H1 (cell line): ENCODE measurements around the gene ERO1B. TPM values are rescaled to one million over a fixed set of nuclear protein-coding genes. Genes with fewer than 3 reads are reported as not detected.

ENCODE experiments used
- CTCF ChIA-PET: fragments of 300-600 bp; sonication (Branson Sonifier 250); formaldehyde crosslinking; loops from one replicate; lab custom pipeline; 2021; ENCODE audit not compliant: partially characterized antibody; lab: Charles Lee
- POLR2A ChIA-PET: fragments of 300-600 bp; sonication (Branson Sonifier 250); formaldehyde crosslinking; loops from one replicate; lab custom pipeline; 2021; ENCODE audit warnings: inconsistent platforms; ENCODE audit not compliant: partially characterized antibody; lab: Charles Lee
- DNase-seq, 2 experiments: peaks; one replicate each; pipeline versions ENCODE4 v3.0.0 to v3.0.0-alpha.2; 2010 to 2022; ENCODE audit warnings: low spot score in 2 of 2, low read depth in 1 of 2, mixed read lengths in 1 of 2
- FAIRE-seq: peaks from 2 replicates; lab custom pipeline; 2011; peaks lifted over from hg19 to GRCh38; lab: Jason Lieb, UNC
- H2AFZ ChIP-seq: 2 replicates; pipeline ENCODE4 v1.8.1; 2012; ENCODE audit warnings: low read length, inconsistent platforms
- H2AK5ac ChIP-seq: 2 replicates; pipeline ENCODE4 v1.6.1; 2013; ENCODE audit warnings: low read depth, low read length
- H2BK120ac ChIP-seq: replicated peaks from 2 replicates; pipeline ENCODE3; 2013; ENCODE audit warnings: low read depth, low read length, inconsistent platforms
- H2BK12ac ChIP-seq: 2 replicates; pipeline ENCODE4 v1.6.1; 2013; ENCODE audit warnings: low read depth, low read length
- H2BK15ac ChIP-seq: 2 replicates; pipeline ENCODE4 v1.6.1; 2013; ENCODE audit warnings: low read length
- H2BK20ac ChIP-seq: 2 replicates; pipeline ENCODE4 v1.6.1; 2013; ENCODE audit warnings: low read length
- H2BK5ac ChIP-seq: 2 replicates; pipeline ENCODE4 v1.6.1; 2013; ENCODE audit warnings: low read depth, low read length
- H3K14ac ChIP-seq: 2 replicates; pipeline ENCODE4 v1.6.1; 2013; ENCODE audit warnings: inconsistent platforms; ENCODE audit not compliant: insufficient read length
- H3K18ac ChIP-seq: 2 replicates; pipeline ENCODE4 v1.6.1; 2013; ENCODE audit warnings: low read length; ENCODE audit errors: extremely low read depth
- H3K23ac ChIP-seq: 2 replicates; pipeline ENCODE4 v1.6.1; 2013; ENCODE audit warnings: inconsistent platforms; ENCODE audit not compliant: insufficient read length
- H3K23me2 ChIP-seq: 2 replicates; pipeline ENCODE4 v1.6.1; 2013; ENCODE audit warnings: low read depth, low read length
- H3K27ac ChIP-seq: 2 replicates; pipeline ENCODE4 v1.6.1; 2011; ENCODE audit warnings: low read depth, low read length, inconsistent platforms
- H3K27me3 ChIP-seq, 4 experiments: replicated peaks in 1 of 4; 1 replicate in 1 of 4; 2 replicates in 3 of 4; pipeline versions ENCODE4 v1.6.1 to v1.8.1; 2011 to 2013; ENCODE audit warnings: low read length in 3 of 4, mild to moderate bottlenecking in 3 of 4, inconsistent platforms in 2 of 4, mixed read lengths in 2 of 4, moderate library complexity in 1 of 4; ENCODE audit not compliant: control insufficient read depth in 3 of 4, insufficient read depth in 3 of 4; ENCODE audit errors: extremely low read depth in 1 of 4
- H3K36me3 ChIP-seq, 4 experiments: 2 replicates each; pipeline versions ENCODE4 v1.6.1 to v1.8.1; 2011 to 2013; ENCODE audit warnings: mild to moderate bottlenecking in 4 of 4, low read length in 3 of 4, moderate library complexity in 2 of 4, control low read depth in 1 of 4, inconsistent platforms in 1 of 4; ENCODE audit not compliant: insufficient read depth in 4 of 4, control insufficient read depth in 2 of 4
- H3K4ac ChIP-seq: replicated peaks from 2 replicates; pipeline ENCODE3; 2013; ENCODE audit warnings: low read length, low read depth, mixed read lengths, inconsistent platforms; ENCODE audit not compliant: insufficient read length
- H3K4me1 ChIP-seq, 4 experiments: replicated peaks in 1 of 4; 1 replicate in 1 of 4; 2 replicates in 3 of 4; pipeline versions ENCODE4 v1.6.1 to v1.8.1; 2011 to 2013; ENCODE audit warnings: low read length in 3 of 4, inconsistent platforms in 2 of 4, mixed read lengths in 1 of 4; ENCODE audit not compliant: insufficient read depth in 4 of 4, control insufficient read depth in 3 of 4
- H3K4me2 ChIP-seq, 2 experiments: 2 replicates each; pipeline versions ENCODE4 v1.6.1 to v1.8.1; 2011 to 2013; ENCODE audit warnings: low read depth in 2 of 2, low read length in 2 of 2, control low read depth in 1 of 2, inconsistent platforms in 1 of 2, mild to moderate bottlenecking in 1 of 2; ENCODE audit not compliant: insufficient read depth in 1 of 2
- H3K4me3 ChIP-seq, 4 experiments: fragments of 200-600, 300-600 bp in 1 of 4; sonication (generic), shearing (Covaris generic), sonication (Bioruptor Twin) in 1 of 4; 2 replicates each; pipeline versions ENCODE4 v1.5.1 to v1.8.1; 2011 to 2016; ENCODE audit warnings: low read length in 4 of 4, low read depth in 3 of 4, control low read depth in 2 of 4, inconsistent platforms in 2 of 4, mild to moderate bottlenecking in 2 of 4, mixed read lengths in 1 of 4, moderate library complexity in 1 of 4; ENCODE audit not compliant: insufficient read depth in 2 of 4; ENCODE audit errors: extremely low read depth in 1 of 4
- H3K56ac ChIP-seq: replicated peaks from 2 replicates; pipeline ENCODE3; 2013; ENCODE audit warnings: low read depth, mild to moderate bottlenecking, mixed read lengths, low read length, inconsistent platforms; ENCODE audit not compliant: insufficient read length
- H3K79me1 ChIP-seq: 2 replicates; pipeline ENCODE4 v1.6.1; 2013; ENCODE audit warnings: low read depth, low read length, control low read depth
- H3K79me2 ChIP-seq, 2 experiments: 2 replicates each; pipeline versions ENCODE4 v1.6.1 to v1.8.1; 2012 to 2013; ENCODE audit warnings: low read length in 2 of 2, mild to moderate bottlenecking in 2 of 2, inconsistent platforms in 1 of 2; ENCODE audit not compliant: insufficient read depth in 2 of 2, control insufficient read depth in 1 of 2
- H3K9ac ChIP-seq, 4 experiments: replicated peaks in 1 of 4; 1 replicate in 1 of 4; 2 replicates in 3 of 4; pipeline versions ENCODE4 v1.6.1 to v1.8.1; 2011 to 2013; ENCODE audit warnings: low read depth in 3 of 4, low read length in 3 of 4, control low read depth in 2 of 4, mild to moderate bottlenecking in 2 of 4, moderate library complexity in 2 of 4, inconsistent platforms in 1 of 4; ENCODE audit errors: extremely low read depth in 1 of 4
- H3K9me3 ChIP-seq, 2 experiments: 2 replicates each; pipeline versions ENCODE4 v1.6.1 to v1.8.1; 2012 to 2013; ENCODE audit warnings: mild to moderate bottlenecking in 2 of 2, moderate library complexity in 2 of 2, control low read depth in 1 of 2, inconsistent platforms in 1 of 2, low read depth in 1 of 2, low read length in 1 of 2, mixed read lengths in 1 of 2; ENCODE audit not compliant: insufficient read depth in 2 of 2
- H4K20me1 ChIP-seq, 2 experiments: replicated peaks in 1 of 2; 2 replicates each; pipeline versions ENCODE3 to v1.8.1; 2011 to 2013; ENCODE audit warnings: inconsistent platforms in 2 of 2, low read length in 2 of 2, mild to moderate bottlenecking in 1 of 2; ENCODE audit not compliant: insufficient read depth in 2 of 2, control insufficient read depth in 1 of 2
- H4K5ac ChIP-seq: 2 replicates; pipeline ENCODE4 v1.6.1; 2013; ENCODE audit warnings: low read length, low read depth, mixed read lengths, inconsistent platforms; ENCODE audit not compliant: insufficient read length
- H4K8ac ChIP-seq: 2 replicates; pipeline ENCODE4 v1.8.0; 2013; ENCODE audit warnings: mild to moderate bottlenecking, moderate library complexity, low read length, inconsistent platforms; ENCODE audit not compliant: insufficient read depth; ENCODE audit errors: extremely low read depth
- H4K91ac ChIP-seq: replicated peaks from 2 replicates; pipeline ENCODE3; 2013; ENCODE audit warnings: low read length, mixed read lengths, inconsistent platforms; ENCODE audit not compliant: insufficient read length
- BCL11A ChIP-seq, 2 experiments: IDR thresholded peaks; one replicate each; pipeline ENCODE4 v1.6.1; 2011; ENCODE audit warnings: low read depth in 2 of 2, low read length in 2 of 2, mild to moderate bottlenecking in 2 of 2
- CBX5 ChIP-seq: fragments of 300-800, 300-1000 bp; sonication (generic); IDR thresholded peaks from 2 replicates; pipeline ENCODE4 v1.7.1; 2016; ENCODE audit warnings: antibody characterized with exemption, low read length, low read depth
- CEBPB ChIP-seq: IDR thresholded peaks from 2 replicates; pipeline ENCODE4 v1.6.1; 2012; ENCODE audit warnings: low read depth, low read length
- EGR1 ChIP-seq: IDR thresholded peaks from 2 replicates; pipeline ENCODE4 v1.6.1; 2011; ENCODE audit warnings: low read depth, low read length, borderline replicate concordance
- GABPA ChIP-seq: IDR thresholded peaks from 2 replicates; pipeline ENCODE4 v1.6.1; 2011; ENCODE audit warnings: mild to moderate bottlenecking, low read length, moderate library complexity, borderline replicate concordance; ENCODE audit not compliant: insufficient read depth
- JUN ChIP-seq: IDR thresholded peaks from 2 replicates; pipeline ENCODE4 v1.6.1; 2011; ENCODE audit warnings: low read depth, mild to moderate bottlenecking, improper control_type of control experiment, low read length
- NANOG ChIP-seq: IDR thresholded peaks from 2 replicates; pipeline ENCODE4 v1.6.1; 2011; ENCODE audit warnings: low read length, low read depth, mild to moderate bottlenecking, inconsistent platforms; ENCODE audit not compliant: insufficient read depth, poor library complexity, severe bottlenecking
- RNF2 ChIP-seq: fragments of 200-900, 300-1000 bp; sonication (generic); IDR thresholded peaks from 2 replicates; pipeline ENCODE4 v1.7.1; 2016; ENCODE audit warnings: borderline replicate concordance, low read depth, mild to moderate bottlenecking, antibody characterized with exemption, low read length; ENCODE audit not compliant: poor library complexity, severe bottlenecking; ENCODE audit errors: missing control alignments
- SP1 ChIP-seq: IDR thresholded peaks from 2 replicates; pipeline ENCODE4 v1.6.1; 2011; ENCODE audit warnings: low read depth, low read length
- SP2 ChIP-seq: IDR thresholded peaks from 2 replicates; pipeline ENCODE4 v1.6.1; 2012; ENCODE audit warnings: mild to moderate bottlenecking, low read length, inconsistent platforms
- WGBS, 2 experiments: shearing (Covaris generic) in 1 of 2; methylation state at CpG; one replicate each; pipeline versions ENCODE4 v1.1.6 to v1.1.7; 2013 to 2015; ENCODE audit warnings: low lambda C conversion rate in 2 of 2, mixed read lengths in 2 of 2, inconsistent platforms in 1 of 2, low coverage in 1 of 2, missing lambda C conversion rate in 1 of 2; ENCODE audit not compliant: insufficient replicate concordance in 2 of 2, insufficient coverage in 1 of 2, insufficient read length in 1 of 2; ENCODE audit errors: extremely low coverage in 1 of 2, missing lambda C conversion rate in 1 of 2; 5-methylcytosine and 5-hydroxymethylcytosine counted together
- polyA plus RNA-seq, 7 experiments: library from polyadenylated mRNA; depleted of rRNA in 3 of 7; stranded (reverse) in 5 of 7; unstranded in 2 of 7; fragments of >200 nt in 5 of 7; fragments of 200-250 nt in 2 of 7; gene quantifications; 1 replicate in 5 of 7; 2 replicates in 1 of 7; 4 replicates in 1 of 7; pipeline versions ENCODE4 v1.2.1 to v1.2.3, GENCODE V29; 2011 to 2013; ENCODE audit warnings: missing spikeins in 2 of 7, mixed read lengths in 2 of 7
- total RNA-seq: library from RNA; stranded (reverse); fragmentation: NEBNext Ultra II Directional; extraction: Animal tissue kit (Norgen Biotek cat#: 25700); gene quantifications from 2 replicates; pipeline ENCODE4 v1.2.1, GENCODE V29; 2021

The ERO1B gene
- total and polyA plus RNA-seq, 2 of the 8 experiments (the other 6 are each of a cell fraction or from before 2014, with no cell fraction given), result 0.74 to 5.6 TPM

- H2AFZ ChIP-seq, result no peak overlapping the region
- no peak overlapping the region for H3K27ac ChIP-seq
- no peak overlapping the region for H2BK5ac ChIP-seq
- ChIA-PET POLR2A (no interaction called here), CTCF (interaction anchor here (1.8 kb wide), 1 partner anchor 11 kb away, joined by 6 read pairs; no protein-coding TSS in a partner anchor)
- H3K9ac ChIP-seq, result no peak overlapping the region
- H3K14ac ChIP-seq, result no peak overlapping the region
- H2BK12ac ChIP-seq, result no peak overlapping the region
- H4K91ac ChIP-seq, result no peak overlapping the region
- H2BK20ac ChIP-seq, result no peak overlapping the region
- no peaks in the 10 kb centered on the region for H3K23me2 ChIP-seq
- H2AK5ac ChIP-seq, result no peak overlapping the region
- no peaks in the 10 kb centered on the region for H3K27me3 ChIP-seq
- no peaks in the 10 kb centered on the region for H3K79me2 ChIP-seq
- no peak overlapping the region for H4K5ac ChIP-seq
- no peak overlapping the region for H2BK120ac ChIP-seq
- no peaks in the 10 kb centered on the region; a peak in 1 of 8 replicates for H3K36me3 ChIP-seq
- no peak for TF ChIP-seq EGR1
- TF ChIP-seq RNF2, result no peak
- no peak for TF ChIP-seq BCL11A (IDR thresholded peaks at IDR 0.05; ENCODE audit: low read depth in 2 of 2, low read length in 2 of 2)
- no peak for TF ChIP-seq CEBPB
- no peak for TF ChIP-seq SP1
- no peak for TF ChIP-seq JUN
- TF ChIP-seq NANOG, result no peak
- no peak for TF ChIP-seq CBX5
- TF ChIP-seq GABPA, result no peak
- no peak for TF ChIP-seq SP2
- H3K18ac ChIP-seq, result no peak overlapping the region
- no peak for DNase-seq
- no peaks in the 10 kb centered on the region for H3K4me1 ChIP-seq
- no peak overlapping the region for H3K56ac ChIP-seq
- H3K9me3 ChIP-seq, result no peaks in the 10 kb centered on the region
- H4K20me1 ChIP-seq, result no peaks in the 10 kb centered on the region
- H2BK15ac ChIP-seq, result no peak overlapping the region
- H3K79me1 ChIP-seq, result no peaks in the 10 kb centered on the region
- H4K8ac ChIP-seq, result no peak overlapping the region
- H3K23ac ChIP-seq, result no peak overlapping the region
- no peak overlapping the region for H3K4me3 ChIP-seq
- 88% methylated on average over 4 of the region's 4 CpGs; no CpG with 5 or more reads in 1 of the 2 experiments for WGBS, 2 experiments
- no peak overlapping the region for H3K4me2 ChIP-seq
- H3K4ac ChIP-seq, result no peak overlapping the region
- FAIRE-seq, result no peak
Observed at GRCh38 chr1:236228411-236228810, 53.3 kb downstream of the ERO1B start.
